ENCODE results near the gene SENP6.
"Not testable (repeated sequence)": the region's sequence is repeated elsewhere in the genome, so short reads cannot be mapped to it uniquely, and the experiment has no call there.

The SENP6 gene

DNA sequence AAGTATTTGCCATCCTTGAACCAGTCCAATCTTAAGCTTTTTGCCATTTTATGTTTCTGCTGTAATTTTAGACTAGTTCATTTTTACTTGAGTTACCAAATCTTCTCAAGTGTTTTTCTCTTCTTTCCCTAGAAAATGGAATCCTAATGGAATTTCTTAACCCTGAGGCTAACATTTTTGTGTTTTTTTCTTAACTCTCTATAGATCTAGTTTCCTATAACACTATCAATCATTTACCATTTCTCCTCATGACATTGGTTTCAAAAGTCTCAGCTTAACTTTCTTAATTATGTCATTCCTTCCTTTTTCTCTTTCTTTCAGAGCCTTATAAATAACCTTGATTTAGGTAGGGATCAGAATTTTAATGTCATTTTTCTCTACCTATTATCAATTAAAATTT, 54.8 kb downstream of the SENP6 start:
- no peak for DNase-seq

DNA sequence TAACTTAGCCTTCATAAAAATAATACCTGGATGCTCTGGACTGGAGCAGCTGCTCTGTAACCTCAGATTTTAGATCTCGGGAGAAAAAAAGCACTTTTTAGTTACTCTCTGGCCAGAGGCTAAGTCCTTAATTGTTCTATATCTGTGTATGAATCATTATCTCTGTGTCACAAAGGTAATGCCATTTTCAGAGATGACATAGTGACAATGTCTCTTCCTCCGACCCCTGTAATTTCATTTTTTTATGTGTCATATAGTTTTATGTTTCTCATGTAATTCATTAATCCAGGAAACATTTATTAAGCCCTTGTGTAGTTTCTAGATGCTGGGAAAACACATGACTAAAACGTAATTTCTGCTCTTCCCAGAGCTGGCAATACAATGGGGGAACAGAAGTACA, 55.6 kb downstream of the SENP6 start:
- DNase-seq = no peak

DNA sequence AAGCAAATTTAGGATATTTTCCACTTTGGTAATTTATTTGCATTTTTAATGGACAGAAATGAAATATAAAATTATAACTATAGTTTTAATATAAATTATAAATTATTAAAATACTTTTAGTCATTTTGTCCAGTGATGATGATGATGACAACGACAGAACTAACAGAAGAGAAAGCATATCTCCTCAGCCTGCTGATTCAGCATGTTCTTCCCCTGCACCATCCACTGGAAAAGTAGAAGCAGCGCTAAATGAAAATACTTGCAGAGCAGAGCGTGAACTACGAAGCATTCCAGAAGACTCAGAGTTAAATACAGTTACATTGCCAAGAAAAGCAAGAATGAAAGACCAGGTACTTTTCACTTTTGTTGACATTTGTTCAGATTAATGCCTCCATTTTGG, 64.9 kb downstream of the SENP6 start:
- no peak for DNase-seq

DNA sequence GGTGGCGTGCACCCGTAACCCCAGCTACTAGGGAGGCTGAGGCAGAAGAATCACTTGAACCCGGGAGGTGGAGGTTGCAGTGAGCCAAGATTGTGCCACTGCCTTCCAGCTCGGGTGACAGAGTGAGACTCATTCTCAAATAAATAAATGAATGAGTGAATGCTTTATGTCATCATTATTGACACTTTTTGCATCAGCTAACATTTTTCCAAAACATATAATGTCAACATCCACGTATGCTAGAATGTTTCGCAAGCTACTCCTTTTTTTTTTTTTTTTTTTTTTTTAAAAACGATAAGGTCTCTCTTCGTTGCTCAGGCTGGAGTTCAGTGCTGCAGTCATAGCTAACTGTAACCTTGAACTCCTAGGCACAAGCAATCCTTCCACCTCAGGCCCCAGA, 72.2 kb downstream of the SENP6 start:
- no peak for DNase-seq

DNA sequence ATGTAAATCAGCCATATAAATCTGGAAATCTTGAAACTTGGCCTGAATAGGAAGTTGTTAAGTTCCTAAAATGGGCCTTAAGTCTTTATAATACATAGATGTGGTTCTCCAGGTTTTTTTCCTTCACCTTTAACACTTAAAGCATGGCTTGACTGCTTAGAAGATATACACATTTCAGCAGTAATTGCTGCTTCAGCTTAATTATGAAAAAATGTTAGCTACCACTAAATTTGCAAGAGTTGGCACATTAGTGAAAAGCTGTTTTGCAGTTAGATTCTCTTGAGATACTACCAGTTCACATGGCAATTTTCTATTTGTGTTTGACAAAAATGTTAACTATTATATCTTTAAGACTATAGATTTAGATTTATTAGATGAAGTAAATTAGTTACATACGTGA, 74.7 kb downstream of the SENP6 start:
- DNase-seq = no peak

DNA sequence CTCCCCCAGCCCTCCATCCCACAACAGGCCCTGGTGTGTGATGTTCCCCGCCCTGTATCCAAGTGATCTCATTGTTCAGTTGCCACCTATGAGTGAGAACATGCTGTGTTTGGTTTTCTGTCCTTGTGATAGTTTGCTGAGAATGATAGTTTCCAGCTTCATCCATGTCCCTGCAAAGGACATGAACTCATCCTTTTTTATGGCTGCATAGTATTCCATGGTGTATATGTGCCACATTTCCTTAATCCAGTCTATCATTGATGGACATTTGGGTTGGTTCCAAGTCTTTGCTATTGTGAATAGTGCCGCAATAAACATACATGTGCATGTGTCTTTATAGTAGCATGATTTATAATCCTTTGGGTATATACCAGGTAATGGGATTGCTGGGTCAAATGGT, 80.9 kb downstream of the SENP6 start:
- DNase-seq = not testable (repeated sequence)

DNA sequence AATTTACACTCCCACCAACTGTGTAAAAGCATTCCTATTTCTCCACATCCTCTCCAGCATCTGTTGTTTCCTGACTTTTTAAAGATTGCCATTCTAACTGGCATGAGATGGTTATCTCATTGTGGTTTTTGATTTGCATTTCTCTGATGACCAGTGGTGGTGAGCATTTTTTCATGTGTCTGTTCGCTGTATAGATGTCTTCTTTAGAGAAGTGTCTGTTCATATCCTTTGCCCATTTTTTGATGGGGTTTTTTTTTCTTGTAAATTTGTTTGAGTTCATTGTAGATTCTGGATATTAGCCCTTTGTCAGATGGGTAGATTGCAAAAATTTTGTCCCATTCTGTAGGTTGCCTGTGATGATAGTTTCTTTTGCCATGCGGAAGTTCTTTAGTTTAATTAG, 81.3 kb downstream of the SENP6 start:
- not testable (repeated sequence) for DNase-seq

DNA sequence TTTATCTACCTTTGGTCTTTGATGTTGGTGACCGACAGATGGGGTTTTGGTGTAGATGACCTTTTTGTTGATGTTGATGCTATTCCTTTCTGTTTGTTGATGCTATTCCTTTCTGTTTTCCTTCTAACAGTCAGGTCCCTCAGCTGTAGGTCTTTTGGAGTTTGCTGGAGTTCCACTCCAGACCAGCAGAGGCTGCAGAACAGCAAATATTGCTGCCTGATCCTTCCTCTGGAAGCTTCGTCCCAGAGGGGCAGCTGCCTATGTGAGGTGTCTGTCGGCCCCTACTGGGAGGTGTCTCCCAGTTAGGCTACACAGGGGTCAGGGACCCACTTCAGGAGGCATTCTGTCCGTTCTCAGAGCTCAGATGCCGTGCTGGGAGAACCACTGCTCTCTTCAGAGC, 85.9 kb downstream of the SENP6 start:
- not testable (repeated sequence) for DNase-seq

DNA sequence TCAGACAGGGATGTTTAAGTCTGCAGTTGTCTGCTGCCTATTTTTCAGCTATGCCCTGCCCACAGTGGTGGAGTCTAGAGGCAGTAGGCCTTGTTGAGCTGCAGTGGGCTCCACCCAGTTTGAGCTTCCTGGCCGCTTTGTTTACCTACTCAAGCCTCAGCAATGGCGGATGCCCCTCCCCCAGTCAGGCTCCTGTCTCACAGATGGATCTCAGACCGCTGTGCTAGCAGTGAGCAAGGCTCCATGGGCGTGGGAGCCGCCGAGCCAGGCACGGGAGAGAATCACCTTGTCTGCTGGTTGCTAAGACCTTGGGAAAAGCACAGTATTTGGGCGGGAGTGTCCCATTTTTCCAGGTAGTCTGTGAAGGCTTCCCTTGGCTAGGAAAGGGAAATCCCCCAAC, 86.3 kb downstream of the SENP6 start:
- not testable (repeated sequence) for DNase-seq

DNA sequence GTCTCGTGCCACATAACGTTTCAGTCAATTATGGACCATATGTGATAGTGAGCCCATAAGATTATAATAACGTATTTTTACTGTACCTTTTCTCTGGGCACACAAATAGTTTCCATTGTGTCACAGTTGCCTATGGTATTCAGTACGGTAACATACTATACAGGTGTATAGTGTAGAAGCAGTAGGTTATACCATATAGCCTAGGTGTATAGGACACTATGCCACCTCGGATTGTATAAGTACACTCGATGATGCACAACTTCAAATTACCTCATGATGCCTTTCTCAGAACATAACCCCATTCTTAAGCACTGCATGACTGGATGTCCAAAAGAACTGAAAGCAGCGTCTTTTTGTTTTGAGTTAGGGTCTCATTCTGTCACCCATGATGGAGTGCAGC, 87.9 kb downstream of the SENP6 start:
- DNase-seq = no peak

DNA sequence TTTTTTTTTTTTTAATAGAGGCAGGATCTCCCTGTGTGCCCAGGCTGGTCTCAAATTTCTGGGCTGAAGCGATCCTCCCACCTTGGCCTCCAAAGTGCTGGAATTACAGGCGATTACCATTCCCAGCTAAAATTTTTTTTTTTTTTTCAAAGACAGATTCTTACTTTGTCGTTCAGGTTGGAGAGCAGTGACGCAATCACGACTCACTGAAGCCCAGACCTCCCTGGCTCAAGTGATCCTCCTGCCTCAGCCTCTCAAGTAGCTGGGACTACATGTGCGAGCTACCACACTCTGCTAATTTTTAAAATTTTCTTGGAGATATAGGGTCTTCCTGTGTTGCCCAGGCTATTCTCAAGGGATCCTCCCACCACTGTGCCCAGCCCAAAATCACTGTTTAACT, 89.3 kb downstream of the SENP6 start:
- DNase-seq = no peak

DNA sequence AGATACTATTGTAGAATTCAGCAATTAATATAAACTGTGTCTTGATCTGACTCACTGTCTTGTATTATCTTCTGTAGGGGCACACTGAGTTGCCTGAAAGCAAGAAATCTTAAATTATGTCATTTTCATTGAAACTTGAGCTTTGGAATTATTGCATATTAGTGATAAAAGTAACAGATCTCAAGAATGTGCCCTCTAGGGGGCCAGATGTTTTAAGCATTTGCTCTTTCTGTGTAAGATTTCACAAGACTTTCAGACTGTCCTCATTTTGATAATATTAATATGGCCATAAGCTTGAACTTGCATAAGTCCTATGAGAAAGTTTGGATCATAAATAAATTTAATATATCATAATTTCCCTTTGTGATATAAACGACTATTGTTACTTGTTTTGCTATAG, 91.9 kb downstream of the SENP6 start:
- DNase-seq = no peak

DNA sequence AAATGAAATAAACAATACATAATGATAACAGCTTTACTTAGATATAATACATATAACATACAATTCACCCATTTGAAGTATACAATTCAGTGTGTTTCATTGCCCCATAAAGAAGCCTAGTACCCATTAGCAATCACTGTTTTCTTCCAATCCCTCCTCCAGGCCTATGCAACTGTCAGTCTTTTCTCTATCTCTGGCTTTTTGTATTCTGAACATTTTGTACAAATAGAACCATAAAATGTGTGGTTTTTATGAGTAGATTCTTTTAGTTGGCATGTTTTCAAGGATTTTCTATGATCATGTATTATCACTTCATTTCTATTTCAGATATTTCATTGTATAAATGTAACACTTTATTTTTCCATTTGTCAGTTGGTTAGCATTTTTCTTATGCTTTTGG, 92.7 kb downstream of the SENP6 start:
- no peak for DNase-seq

DNA sequence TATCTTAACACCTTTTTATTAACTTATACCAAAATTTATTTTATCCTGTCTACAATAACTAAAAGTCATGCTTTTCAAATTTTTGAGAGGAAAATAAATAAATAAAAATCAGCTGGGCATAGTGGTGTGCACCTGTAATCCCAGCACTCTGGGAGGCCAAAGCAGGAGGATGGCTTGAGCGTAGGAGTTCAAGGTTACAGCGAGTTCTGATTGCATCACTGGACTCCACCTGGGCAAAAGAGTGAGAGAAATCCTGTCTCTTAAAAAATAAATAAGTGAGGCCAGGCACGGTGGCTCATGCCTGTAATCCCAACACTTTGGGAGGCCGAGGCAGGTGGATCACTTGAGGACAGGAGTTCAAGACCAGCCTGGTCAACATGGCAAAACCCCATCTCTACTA, 106.7 kb downstream of the SENP6 start:
- not testable (repeated sequence) for DNase-seq

DNA sequence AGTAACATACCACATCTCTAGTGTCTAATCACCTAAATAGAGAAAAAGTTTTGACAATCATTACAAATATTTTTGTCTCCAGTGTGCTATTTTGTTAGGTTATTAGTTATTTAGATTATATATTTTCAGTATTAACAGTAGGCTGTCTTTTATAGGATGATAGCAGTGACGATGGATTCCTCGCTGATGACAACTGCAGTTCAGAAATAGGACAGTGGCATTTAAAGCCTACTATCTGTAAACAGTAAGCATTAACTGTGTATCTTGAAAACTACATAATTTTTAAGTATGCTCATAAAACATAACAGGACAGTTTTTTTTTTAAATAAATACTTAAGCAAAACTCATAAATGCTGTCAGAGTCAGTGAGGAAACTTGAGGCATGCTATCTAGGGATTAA, 109.5 kb downstream of the SENP6 start:
- DNase-seq = no peak

DNA sequence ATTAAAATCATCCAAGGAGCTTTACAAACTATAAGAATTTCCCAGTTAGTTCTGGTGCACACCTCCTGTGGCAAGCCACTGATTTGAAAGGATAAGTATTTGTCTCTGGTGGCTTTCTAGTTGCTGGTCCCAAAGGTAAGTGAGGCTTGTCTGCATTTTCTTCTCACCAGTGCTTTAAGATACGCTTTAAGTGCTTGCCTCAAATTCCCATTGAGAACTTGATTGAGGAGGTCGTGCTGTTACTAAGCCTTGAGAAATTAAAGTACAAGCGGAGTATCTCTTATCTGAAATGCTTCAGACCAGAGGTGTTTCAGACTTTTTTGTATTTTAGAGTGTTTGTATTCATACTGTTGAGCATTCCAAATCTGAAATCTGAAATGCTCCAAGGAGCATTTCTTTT, 117.5 kb downstream of the SENP6 start:
- no peak for DNase-seq

DNA sequence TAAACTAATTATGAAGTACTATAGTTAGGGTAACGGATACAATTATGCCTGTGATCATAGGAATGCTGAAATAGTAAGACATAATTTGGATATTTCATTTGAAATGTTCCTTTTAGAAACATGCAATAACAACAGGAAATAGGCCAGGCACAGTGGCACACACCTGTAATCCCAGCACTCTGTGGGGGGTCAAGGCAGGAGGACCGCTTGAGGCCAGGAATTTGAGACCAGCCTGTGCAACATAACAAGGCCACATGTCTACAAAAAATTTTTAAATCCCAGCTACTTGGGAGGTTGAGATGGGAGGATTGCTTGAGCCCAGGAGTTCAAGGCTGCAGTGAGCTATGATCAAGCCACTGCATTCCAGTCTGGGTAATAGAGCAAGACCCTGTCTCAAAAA, 121.7 kb downstream of the SENP6 start:
- no peak for DNase-seq

DNA sequence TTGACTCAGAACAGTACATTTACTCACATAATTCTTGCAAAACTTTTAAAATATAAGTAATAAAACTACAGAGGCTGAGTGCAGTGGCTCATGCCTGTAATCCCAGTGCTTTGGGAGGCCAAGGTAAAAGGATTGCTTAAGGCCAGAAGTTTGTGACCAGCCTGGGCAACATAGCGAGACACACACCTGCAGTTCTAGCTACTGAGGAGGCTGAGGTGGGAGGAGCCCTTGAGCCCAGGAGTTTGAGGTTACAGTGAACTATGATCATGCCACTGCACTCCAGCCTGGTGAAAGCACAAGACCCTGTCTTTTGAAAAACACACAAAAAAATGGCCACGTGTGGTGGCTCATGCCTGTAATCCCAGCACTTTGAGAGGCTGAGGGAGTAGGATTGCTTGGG, 125.5 kb downstream of the SENP6 start:
- no peak for DNase-seq

DNA sequence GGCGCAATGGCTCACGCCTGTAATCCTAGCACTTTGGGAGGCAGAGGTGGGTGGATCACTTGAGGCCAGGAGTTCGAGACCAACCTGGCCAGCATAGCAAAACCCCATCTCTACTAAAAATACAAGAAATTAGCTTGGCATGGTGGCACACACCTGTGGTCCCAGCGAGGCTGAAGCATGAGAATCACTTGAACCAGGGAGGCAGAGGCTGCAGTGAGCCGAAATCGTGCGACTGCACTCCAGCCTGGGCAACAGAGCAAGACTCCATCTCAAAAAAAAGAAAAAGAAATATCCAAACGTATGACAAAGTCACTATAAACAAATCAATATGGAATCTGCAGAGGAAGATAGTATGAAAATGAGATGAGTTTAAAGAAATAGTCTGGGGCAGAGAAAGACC, 129.3 kb downstream of the SENP6 start:
- DNase-seq = not testable (repeated sequence)

DNA sequence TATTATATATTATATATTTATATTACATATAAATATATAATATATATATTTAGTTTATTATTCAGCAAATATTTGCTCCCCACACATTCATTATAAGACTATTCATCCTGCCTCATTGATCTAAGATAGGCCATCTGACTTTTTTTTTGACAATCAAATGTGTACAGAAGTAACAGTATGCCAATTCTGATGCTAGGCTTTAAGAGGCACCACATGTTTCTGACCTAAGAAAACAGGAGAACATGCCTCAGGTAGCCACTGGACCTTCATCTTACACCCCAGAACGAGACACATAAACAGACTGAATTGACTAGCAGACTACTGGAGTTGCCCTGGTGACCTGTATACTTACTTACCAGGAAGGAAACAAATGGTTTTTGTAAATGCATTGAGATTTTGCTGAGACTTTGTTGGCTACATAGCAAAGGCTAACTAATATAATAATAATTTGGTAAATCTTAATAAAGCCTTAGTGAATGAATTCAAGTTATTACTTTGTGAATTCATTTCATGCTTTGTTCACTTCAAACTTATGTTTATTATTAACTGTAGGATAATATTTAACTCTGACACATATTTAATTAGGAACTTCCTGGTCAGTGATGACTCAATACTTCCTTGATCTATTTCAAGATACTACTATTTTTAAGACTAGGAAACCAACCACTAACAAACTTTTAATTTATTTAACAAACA, 134.0 kb downstream of the SENP6 start:
- no peak for DNase-seq

DNA sequence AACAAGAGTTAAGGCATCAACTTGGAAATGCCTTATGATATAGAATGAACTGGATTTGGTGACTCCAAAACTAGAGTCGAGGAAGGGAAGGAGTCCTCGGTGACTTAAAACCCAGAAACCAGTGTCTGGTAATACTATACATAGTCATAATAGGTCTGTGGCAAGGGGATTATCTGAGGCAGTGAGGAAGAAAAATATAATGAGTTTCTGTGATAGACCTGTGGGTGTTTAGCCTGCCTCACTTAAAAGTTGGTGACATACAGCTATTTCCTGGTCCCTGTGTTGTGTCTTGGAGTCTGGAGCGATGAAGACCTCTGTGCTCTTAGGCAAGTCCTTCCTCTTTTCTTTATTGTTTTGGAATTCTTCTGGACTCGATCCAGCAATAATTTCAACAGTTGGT, 142.3 kb downstream of the SENP6 start:
- no peak for DNase-seq

DNA sequence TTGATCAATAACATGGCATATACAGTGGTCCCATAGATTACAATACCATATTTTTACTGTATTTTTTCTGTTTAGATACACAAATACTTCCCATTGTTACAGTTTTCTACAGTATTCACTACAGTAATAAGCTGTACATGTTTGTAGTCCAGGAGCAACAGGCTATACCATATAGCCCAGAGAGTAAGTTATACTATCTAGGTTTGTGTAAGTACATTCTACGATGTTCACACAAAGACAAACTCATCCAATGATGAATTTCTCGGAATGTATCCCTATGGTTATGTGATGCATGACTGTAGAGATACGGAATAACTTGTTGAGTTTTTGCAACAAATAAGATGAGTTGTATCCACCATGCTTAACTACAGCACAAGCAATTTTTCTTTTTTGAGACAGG, 143.7 kb downstream of the SENP6 start:
- DNase-seq = no peak

DNA sequence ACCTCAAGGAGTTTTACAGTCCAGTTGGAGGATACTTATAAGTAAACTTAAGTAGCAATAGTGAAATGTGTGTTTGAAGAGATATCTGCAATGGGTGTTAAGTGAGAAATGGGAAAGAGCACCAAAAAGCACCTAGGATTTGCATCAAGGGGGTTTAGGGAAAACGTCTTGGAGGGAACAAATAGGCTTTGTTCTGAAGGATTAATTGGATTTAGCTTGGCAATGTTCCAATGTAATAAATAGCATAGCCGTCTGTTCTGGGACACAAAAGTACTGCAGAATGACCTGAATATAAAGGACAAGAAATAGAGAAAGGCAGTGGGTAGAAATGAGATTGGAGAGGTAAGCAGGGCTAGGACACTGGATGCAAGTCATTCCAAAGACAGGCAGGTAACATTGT, 144.5 kb downstream of the SENP6 start:
- DNase-seq = no peak
